ENCODE data around the gene C10orf120.

- no peak for TF ChIP-seq EZH2phosphoT487 (IDR thresholded peaks at IDR 0.05; ENCODE audit: borderline replicate concordance, low read length)
- no peak for TF ChIP-seq CTCF (IDR thresholded peaks at IDR 0.05; ENCODE audit: low read depth, low read length, poor library complexity, severe bottlenecking)
Observed at GRCh38 chr10:122716025-122716424, 16.4 kb upstream of the C10orf120 start.

All from DOHH2 (cell line).